COR-L47 (cell line): ENCODE data around the gene ZNF385C.
A peak's percentile ranks its signal among the peaks of the same experiment; 100 is the strongest.
"Not testable (repeated sequence)": the region's sequence is repeated elsewhere in the genome, so short reads cannot be mapped to it uniquely, and the experiment has no call there.

Source experiments
- DNase-seq: peaks from one replicate; lab custom pipeline; 2025; lab: John Stamatoyannopoulos, UW

Gene ZNF385C

DNA sequence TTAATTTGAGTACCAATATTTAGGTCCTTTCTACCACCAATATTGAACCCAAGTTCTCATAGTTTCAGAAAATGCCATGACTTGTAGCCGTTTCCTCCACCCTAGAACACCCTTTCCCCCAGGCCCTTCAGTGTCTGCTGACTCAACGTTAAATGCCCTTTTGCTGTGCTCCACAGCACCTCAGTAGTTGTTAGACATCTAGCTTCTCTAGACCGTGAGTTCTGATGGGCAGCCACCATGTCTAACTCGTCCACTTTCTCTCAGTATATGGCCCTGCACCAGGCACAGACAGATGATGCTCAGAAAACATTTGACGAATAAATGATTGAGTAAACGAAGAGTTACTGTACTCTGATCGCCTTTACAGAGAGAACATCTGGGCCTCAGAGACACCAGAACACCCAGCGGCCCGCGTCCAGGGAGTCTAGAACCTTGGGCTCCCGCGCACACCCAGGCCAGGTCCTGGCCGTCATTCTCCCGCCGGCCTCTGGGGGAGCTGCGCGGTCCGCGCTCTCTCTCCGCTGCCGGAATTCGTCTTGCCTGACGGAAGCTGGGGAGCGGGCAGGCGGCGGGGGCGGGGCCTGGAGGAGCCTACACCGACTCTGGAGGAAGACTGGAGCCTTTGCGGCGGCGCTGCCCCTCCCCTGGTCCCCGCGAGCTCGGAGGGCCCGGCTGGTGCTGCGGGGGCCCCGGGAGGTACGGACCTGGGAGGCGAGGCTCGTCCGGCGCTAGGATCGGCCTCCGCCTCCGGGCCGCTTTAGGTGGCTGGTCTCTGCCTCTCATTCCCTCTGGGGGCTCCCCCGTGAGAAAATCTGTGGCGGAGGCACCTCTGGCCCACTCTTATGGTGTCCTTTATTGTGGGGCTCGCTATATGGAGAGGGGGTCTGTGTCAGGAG is 78.5 kb downstream of the ZNF385C start, which contains the start of gene NKIRAS2:
NKIRAS2 (plus strand) TSS at position 582 of the 896 bp plus-strand sequence. CDS start 1,488 bp downstream, outside the sequence.
- DNase-seq: peak; percentile 86

DNA sequence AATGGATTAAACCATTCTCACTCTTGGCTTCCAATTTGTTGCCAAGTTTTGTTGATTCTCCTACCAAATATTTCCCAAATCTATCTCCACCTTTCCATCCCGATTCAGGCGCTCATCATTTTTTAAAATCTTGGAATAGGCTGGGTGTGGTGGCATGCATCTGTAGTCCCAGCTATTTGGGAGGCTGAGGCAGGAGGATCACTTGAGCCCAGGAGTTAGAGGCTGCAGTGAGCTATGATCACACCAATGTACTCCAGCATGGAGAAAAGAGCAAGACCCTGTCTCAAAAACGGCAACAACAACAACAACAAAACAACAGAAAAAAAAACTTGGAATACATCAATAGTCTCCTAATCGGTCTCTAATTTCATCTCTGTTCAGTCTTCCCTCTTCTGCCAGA is 79.3 kb downstream of the ZNF385C start:
- DNase-seq: no peak

DNA sequence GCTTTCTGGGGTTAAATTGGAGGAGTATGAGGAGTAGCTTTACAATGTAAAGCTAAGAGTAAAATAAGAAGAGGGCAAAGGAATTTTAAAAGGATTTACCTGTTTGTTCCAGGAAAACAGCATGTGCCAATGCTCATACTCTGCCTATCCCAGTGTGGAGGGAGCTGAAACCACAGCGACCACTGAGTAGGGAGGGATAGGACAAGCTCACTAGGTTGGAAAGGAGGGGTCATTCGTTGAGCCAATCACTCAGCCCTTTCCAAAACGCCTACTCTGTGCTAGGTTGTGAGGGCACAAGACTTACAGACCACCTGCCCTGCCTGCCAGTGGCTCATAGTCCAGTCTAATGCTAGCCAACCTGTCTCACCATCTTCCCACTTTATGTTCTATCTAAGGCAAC is 79.9 kb downstream of the ZNF385C start:
- no peak for DNase-seq

DNA sequence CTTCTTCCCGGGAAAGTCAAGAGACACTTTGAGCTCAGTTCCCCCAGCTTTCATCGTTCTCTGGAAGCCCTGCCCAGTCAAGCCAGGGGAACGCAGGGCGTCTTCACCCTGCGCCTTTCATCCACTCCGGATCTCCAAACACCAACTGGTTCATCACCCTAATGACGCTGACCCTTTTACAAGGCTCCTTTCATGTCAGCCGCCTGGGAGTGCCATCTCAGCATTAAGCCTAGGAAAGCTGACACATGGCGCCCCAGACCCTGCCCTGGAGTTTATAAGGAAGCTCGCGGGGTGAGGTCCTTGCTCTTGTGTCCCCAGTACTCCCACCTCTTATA is 80.4 kb downstream of the ZNF385C start:
- DNase-seq: no peak

DNA sequence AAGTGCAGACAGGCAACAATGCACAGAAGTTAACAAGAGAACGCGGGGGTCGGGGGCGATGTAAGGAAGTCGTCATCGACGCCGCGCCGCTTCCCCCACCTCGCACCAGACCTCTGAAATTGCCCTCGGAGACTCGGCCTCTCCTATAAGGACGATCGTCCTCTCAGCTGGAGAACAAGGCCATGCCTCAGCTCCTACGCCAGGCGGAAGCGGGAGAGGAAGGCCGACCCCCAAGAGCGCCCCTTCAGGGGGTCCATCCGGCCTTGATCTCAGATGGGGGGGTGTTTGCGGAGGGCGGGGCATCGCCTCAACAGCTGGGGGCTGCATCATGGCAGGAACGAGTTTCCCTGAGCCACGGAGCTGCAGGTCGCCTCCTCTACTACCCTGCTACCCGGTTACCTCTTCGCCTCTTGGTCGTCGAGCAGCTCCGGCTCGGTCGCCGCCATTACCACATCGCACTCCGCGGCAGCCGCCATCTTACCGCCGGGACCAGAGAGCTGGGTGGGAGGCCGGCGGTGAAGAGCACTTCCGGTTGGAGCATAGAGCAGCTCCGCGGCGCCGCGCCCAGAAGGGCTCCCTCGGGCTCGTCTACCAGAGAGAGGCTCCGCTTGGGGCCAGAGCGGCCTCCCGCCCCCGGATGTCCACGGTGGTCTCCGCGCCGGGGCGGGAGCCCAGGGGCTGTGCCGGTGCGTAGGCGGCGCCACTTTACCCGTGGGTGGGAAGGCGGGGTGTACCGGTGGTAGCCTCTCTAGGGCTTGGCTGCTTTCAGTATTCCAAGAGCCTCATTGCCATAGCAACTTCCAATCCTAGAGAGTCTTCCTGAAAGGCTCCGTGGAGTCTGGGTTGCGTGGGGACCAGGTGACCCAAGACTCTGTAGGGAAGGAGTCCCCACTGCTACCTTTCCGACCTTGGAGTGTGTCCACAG is 81.1 kb downstream of the ZNF385C start, which contains the start of gene DNAJC7:
DNAJC7 (minus strand) TSS at position 499 of the 925 bp plus-strand sequence; CDS start at position 476, 23 bp downstream.
- peak; percentile 96 for DNase-seq

DNA sequence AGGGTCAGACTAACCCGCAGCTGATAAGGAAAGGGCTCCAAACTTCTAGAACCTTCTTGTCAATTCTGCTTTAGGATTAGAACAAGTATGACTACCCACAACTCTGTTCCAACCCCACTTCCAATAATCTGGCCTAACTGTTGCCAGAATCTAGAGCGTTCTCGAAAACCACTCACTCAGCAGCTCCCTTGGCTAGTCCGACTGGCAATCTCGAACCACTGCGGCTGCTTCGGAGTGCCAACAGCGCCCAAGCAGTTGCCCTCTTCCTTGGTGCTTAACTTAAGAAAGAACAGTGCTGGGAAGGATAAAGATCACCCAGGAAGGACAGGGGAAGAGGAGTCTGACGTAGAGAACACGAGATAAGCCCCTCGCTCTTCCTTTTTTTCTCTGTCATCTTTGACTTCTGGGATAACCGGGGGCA is 81.9 kb downstream of the ZNF385C start:
- DNase-seq: no peak

DNA sequence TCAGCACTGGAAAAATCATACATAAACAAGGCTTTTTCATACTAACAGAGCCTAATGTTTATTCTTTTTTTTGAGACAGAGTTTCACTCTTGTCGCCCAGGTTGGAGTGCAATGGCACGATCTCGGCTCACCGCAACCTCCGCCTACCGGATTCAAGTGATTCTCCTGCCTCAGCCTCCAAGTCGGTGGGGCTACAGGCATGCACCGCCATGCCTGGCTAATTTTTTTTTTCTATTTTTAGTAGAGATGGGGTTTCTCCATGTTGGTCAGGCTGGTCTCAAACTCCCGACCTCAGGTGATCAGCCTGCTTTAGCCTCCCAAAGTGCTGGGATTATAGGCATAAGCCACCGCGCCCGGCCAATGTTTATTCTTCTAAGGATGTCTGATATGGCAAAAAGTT is 84.5 kb downstream of the ZNF385C start:
- not testable (repeated sequence) for DNase-seq

DNA sequence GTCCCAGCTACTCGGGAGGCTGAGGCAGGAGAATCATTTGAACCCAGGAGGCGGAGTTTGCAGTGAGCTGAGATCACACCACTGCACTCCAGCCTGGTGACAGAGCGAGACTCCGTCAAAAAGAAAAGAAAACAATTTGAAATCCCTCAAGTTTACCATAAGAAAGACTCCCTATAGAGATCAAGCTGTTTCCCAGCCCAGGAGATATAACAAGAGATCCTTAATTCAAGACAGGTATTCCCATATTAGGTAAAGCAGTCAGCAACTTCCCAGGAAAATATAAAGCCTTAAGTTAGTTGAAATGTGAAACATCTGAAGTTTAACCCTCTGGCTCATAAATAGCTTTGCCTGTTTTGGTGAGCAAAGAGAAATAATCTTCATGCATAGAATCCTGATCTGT is 85.9 kb downstream of the ZNF385C start:
- DNase-seq: not testable (repeated sequence)

DNA sequence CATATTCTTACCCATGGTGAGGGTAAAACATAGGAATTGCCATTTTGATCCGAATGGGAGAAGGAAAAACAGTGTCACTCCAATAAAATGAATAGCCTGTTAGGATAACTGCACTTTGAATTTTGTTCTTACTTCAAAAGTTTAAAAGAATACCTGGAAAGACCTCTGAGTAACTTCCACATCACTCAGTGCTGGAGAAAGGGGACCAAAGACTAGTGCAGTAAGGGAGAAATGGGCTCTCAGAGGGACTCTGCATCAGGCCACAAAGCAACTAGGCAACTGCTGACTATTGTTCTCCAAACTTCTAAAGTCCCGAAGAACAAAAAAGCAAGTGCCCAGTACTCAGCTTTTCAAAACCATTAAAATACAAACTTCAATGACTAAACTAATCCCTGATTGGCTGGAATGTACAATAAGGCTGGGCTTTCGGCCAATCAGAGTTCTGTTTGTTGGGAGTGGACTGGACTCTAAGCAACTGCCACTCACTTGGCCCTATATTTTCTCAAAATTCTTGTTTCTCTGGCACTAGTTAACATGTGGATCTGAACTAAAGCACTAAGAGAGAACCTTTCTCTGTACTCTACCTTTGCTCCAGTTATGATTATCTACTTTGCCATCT is 87.3 kb downstream of the ZNF385C start:
- no peak for DNase-seq

DNA sequence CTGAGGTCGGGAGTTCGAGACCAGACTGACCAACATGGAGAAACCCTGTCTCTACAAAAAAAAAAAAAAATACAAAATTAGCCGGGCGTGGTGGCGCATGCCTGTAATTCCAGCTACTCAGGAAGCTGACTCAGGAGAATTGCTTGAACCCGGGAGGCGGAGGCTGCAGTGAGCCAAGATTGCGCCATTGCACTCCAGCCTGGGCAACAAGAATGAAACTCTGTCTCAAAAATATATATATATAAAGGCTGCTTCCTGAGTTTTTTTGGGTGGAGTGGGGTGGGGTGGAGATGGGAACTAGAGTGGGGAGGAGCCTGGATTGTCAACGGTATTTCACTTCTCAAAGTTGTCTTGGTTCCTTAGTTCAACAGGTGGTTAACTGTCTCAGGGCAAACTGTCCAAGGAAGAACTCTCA is 88.0 kb downstream of the ZNF385C start:
- DNase-seq: not testable (repeated sequence)

DNA sequence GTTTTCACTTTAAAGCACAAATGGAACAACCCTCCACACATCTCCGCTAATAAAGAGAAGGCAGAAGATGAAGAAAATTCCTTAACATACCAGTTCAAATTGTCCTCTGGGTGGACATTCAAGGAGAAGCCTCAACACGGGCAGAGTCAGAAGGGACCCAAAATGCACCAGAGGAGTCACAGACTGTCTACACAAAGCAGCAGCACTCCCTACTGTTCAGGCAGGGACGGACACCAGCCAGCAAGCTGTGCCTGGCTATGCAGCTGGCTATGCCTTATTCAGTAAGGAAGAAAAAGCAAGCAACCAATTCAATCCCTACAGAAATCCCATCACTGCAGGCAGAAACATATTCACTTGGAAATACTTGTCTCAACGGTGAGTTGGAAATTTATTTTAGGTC is 89.1 kb downstream of the ZNF385C start:
- no peak for DNase-seq

DNA sequence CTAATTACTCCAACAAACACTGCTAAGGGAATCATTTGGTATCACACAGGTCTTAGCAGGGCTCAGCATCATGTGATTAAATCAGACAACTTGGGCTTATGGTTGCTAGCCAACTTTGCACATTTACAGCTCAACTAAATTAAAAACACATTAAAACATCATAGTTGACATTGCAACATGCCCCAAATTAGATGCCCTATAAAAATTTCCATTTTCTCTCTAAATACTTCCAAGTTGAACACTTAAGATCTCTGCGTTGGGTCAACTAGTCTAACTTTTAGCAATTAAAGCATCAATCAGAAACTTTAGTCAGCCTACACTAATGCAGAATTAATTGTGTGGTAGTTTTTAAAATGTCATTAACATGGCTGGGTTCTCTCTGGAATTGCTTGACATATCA is 93.1 kb downstream of the ZNF385C start:
- no peak for DNase-seq

DNA sequence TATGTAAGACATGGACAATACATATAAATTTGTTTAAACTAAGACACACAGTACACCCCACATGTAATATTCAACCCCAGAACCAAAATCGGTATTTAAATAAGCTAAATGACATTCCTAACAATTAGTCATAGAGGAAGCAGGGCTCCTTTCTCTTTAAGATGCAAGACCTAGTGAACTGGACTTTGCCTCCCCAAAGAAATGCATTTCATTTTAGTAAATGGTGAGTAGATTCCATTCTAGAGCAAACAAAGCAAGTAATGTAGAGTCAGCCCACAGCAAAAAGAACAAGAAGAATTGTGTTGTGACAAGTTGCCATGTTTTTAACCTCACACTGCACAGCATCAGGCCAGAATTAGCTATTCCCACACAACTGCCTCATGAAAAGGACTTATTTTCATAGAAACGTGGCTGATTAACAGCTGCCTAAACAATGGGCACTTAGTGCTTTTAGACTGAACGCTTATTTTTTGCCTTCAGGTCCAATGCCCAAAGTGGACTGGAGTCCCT is 95.4 kb downstream of the ZNF385C start:
- DNase-seq: no peak

DNA sequence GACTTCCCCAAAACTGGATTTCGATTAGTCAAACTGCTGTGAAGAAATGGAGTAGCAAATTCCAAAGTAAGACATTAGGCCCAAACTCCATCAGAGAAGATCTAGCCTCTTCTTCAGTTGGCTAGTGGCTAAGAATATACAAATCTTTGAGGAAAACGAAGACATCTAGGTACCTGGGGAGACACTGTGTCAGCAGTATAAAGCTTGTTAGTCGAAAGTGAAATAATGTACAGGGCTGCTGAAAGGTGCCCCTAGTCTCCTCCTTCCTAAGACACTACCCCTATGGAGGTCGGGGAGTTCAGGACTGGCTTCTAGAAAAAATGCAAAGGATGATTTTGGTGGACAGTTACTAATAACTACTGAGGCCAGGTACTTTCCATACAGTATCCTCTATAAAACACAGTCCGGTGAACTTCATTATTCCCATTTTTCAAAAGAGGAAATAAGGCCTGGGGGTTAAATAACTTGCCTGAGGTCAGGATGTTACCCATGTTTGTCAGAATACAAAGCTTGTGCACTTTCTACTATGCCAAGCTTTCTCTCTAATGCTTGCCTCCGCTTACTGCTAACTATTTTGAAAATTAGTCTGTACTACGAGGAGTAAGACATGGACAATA is 96.0 kb downstream of the ZNF385C start:
- DNase-seq: no peak

DNA sequence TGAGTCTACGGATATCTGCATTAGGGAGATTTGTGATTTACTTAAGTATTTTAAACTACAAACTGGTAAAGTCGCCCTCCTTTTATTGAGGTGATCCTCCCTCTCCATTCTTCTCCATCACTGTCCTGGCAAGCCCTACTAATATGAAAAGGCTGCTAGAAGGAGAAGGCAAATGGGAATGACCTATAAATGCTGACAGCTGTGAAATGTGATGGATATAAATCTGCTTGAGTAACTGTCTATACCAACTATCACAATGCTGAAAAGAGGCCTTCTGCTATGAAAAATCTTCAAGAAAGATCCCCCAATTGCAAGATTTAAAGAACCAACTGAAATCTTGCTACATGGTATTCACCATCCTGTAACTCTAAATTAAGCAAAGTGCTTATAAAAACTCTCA is 96.5 kb downstream of the ZNF385C start:
- no peak for DNase-seq

DNA sequence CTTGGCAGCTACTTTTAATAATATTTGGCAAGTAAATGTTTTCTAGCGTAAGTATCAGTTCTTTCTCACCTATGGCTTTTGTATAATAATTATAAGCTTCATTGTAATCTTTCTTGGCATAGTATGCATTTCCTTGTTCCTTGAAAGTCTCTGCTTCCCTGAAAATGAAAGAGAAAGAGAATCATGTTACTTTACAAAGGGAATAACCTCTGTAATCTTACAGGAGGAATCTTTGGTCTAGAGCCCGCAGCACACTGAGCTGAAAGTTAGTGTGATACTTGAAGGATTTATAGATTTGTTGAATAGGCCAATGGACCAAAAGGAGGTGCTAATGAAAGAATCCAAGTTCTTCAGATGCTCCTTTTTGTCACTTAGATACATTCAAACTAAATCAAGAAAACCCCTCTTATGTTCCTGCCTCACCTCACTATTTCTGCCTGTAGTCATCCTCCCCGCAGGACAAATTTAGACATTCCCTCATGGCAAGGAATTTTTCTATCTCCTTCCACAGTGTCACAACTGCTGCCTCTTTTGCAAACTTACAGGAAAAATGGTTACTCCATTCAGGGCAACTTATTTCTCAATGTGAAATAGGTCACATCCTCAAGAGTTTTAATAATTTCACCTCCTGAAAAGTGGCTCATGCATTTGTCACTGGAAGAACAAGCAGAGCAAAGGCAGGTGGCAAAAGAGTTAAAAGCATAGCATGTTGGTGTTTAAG is 97.7 kb downstream of the ZNF385C start:
- no peak for DNase-seq

DNA sequence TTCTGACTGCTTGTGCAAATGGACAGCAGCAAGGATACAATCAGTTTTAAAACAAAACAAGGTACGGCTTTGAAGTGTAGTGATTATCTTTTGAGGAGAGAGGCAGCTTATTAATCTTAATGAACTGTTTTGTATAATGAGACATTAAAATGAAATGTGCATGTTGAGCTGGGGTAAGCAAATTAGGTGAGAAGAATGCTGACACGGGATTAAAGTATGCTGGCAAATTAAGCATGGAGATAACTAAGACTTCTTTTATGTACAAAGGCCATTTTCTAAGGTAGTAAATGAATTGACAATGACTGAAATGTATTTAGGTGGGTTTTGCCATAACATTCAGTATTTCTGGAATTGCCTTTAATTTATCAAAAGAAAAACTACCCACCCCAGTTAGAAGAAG is 99.8 kb downstream of the ZNF385C start:
- DNase-seq: no peak

DNA sequence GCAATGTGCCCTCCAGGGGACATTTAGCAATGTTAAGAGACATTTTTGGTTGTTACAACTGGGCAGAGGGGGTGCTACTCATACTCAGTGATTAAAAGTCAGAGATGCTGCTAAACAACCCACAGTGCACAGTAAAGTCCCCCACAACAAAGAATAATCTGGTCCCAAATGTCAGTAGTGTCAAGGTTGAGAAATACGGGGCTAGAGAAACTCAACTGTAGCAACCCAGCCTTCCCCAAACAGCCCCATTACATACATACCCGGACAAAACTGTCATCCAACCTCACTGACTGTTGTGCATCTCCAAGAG is 101.5 kb downstream of the ZNF385C start:
- no peak for DNase-seq

DNA sequence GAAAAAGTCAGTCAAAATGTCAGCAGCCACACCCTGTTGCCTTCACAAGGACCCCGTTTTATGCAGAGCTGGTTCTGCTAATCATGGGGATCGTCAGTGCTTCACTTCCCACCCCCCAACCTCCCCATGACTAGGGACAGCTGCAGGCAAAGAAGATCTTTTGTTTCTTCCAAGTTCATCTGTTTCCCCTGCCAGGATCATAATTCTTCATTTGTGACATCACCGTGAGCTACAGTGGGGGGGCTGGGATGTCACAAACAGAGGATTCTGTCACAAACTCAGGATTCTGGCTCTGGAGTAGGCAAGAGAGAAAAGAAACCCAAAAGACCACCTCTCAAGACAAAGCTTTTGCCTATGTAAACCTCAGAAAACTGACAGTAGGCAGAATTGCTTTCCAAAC is 105.7 kb downstream of the ZNF385C start:
- no peak for DNase-seq

DNA sequence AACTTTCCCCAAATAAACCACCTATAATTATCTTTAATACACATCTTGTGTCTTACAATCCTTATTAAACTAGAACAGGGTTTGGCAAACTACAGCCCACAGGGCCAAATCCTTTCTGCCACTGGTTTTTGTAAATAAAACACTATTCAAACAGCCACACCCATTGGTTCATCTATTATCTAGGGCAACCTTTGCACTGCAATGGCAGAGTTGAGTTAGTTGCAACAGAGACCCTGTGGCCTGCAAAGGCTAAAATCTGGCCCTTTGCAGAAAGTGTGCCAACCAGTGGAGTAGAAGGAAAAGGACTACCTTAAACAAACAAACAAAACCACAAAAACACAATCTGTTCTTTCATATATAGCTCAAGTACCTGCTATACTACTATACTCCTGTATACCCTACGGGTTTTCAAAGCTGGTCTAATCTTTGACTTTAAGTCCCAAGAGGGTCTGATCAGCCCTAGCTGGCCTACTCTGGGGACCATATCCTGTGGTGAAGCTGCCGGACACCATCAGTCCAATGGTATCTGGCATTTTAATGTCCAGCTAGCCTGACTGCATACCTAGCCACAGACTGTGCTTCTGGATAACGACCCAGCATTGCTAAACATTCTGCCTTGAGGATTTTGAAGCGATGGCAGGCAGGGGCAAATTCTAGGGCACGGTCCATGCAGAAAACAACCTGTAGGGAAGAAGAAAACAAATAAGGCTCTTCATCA is 108.4 kb downstream of the ZNF385C start:
- no peak for DNase-seq
